ENCODE data around the gene ADAMTS18.

The ADAMTS18 gene, protein sequence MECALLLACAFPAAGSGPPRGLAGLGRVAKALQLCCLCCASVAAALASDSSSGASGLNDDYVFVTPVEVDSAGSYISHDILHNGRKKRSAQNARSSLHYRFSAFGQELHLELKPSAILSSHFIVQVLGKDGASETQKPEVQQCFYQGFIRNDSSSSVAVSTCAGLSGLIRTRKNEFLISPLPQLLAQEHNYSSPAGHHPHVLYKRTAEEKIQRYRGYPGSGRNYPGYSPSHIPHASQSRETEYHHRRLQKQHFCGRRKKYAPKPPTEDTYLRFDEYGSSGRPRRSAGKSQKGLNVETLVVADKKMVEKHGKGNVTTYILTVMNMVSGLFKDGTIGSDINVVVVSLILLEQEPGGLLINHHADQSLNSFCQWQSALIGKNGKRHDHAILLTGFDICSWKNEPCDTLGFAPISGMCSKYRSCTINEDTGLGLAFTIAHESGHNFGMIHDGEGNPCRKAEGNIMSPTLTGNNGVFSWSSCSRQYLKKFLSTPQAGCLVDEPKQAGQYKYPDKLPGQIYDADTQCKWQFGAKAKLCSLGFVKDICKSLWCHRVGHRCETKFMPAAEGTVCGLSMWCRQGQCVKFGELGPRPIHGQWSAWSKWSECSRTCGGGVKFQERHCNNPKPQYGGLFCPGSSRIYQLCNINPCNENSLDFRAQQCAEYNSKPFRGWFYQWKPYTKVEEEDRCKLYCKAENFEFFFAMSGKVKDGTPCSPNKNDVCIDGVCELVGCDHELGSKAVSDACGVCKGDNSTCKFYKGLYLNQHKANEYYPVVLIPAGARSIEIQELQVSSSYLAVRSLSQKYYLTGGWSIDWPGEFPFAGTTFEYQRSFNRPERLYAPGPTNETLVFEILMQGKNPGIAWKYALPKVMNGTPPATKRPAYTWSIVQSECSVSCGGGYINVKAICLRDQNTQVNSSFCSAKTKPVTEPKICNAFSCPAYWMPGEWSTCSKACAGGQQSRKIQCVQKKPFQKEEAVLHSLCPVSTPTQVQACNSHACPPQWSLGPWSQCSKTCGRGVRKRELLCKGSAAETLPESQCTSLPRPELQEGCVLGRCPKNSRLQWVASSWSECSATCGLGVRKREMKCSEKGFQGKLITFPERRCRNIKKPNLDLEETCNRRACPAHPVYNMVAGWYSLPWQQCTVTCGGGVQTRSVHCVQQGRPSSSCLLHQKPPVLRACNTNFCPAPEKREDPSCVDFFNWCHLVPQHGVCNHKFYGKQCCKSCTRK (N-terminal part only)

DNA sequence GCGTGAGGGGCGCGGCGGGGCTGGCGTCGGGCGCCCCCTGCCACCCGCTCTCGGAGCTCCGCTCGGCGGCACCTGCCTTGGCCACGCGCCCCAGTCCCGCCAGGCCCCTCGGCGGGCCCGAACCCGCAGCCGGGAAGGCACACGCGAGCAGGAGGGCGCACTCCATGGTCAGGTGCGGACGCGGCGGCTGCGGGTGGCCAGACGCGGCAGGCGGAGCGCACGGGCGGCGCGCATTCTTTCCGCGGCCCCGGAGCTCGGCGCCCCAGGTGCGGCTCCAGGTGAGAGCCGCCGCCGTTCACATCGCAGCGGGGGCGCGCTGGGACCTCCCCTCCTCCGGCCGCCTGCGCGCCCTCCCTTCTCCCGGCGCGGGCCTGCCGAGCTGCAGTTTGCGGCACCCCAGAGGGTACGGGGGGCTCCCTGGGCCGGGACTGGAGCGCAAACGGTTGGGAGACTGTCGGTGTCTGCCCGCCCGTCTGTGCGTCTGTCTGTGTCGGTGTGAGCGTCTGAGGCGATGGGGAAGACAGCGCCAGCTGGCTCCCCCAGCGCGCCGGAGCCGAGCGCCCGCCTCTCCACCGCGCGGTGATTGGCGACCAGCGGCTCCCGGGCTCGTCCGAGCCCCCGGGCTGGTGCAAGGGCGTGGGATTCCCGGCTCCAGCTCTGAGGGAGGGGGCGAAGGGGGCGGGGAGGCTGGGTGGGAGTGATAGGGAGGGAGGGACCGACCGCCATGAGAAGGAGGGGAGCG lies at the start of gene ADAMTS18:
Gene ADAMTS18 (minus strand): TSS at position 505 of the 742 bp plus-strand sequence. CDS start 339 bp downstream, at position 166.
- ChIA-PET POLR2A (ENCODE audit: low non-redundant PET) (no interaction called here), CTCF (no interaction called here)
- no peak within 1 kb of the TSS for H3K27ac ChIP-seq
- TF ChIP-seq, protein P1, sequence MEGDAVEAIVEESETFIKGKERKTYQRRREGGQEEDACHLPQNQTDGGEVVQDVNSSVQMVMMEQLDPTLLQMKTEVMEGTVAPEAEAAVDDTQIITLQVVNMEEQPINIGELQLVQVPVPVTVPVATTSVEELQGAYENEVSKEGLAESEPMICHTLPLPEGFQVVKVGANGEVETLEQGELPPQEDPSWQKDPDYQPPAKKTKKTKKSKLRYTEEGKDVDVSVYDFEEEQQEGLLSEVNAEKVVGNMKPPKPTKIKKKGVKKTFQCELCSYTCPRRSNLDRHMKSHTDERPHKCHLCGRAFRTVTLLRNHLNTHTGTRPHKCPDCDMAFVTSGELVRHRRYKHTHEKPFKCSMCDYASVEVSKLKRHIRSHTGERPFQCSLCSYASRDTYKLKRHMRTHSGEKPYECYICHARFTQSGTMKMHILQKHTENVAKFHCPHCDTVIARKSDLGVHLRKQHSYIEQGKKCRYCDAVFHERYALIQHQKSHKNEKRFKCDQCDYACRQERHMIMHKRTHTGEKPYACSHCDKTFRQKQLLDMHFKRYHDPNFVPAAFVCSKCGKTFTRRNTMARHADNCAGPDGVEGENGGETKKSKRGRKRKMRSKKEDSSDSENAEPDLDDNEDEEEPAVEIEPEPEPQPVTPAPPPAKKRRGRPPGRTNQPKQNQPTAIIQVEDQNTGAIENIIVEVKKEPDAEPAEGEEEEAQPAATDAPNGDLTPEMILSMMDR (conservative IDR thresholded peaks at IDR 0.05; ENCODE audit: low read depth) = no peak
- DNase-seq (ENCODE audit: low spot score) = no peak

DNA sequence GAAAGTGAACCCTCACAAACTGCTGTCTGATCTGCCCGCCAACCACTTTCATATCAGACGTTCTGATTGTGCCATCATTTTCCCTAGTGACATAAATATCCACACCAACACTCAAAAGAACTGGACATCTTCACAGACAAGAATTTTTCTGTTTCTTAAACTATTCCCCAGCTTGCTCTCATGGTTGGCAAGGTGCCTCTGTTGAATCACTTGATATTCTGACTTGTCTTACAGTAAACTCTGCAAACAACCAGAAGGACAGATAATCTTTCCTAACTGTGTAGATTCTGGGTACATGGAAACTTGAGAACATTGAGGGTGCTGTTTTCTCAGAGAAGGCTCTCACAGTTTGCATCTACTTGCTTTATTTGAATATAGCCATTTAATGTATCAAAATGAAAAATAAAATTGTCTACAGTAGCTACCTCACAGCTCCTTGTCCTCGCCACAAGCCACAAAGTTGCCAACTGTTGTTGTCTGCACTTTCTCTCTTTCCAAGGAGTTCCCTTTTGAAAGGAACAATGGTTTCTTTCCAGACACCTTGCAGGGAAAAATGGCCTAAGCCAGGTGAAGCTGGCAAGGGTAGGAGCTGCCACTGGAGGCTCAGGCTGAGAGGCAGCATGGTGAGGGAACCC lies 46.0 kb upstream of the ADAMTS18 start:
- H3K27ac ChIP-seq = no peak overlapping the region
- no peak for DNase-seq (ENCODE audit: low spot score)
- TF ChIP-seq, protein P1 (conservative IDR thresholded peaks at IDR 0.05; ENCODE audit: low read depth) = no peak
- ChIA-PET POLR2A (ENCODE audit: low non-redundant PET) (no interaction called here), CTCF (interaction anchor here (1.1 kb wide), 1 partner anchor 245 kb away, joined by 4 read pairs; no protein-coding TSS in a partner anchor)

DNA sequence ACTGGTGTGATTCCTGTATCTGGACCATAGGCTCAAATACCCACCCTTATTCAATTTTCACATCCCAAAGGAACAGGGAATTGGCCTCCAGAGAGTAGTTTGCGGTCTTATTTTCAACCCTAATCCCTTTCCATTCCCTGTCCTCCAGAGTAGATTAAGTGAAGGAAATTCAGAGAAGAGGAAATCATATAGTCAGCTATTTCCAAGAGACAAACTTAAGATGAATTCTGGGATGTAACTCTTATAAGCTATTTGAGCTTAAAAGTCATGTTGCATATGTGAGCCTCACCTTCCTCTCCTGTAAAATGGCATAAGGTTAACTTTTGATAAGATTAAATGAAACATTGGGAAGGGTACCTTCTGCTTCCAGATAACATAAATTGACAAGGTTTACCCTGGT lies 37.4 kb upstream of the ADAMTS18 start:
- CTCF ChIA-PET = no interaction called here
- POLR2A ChIA-PET (ENCODE audit: low non-redundant PET) = no interaction called here
- TF ChIP-seq, protein P1 (conservative IDR thresholded peaks at IDR 0.05; ENCODE audit: low read depth) = no peak
- no peak overlapping the region for H3K27ac ChIP-seq
- DNase-seq (ENCODE audit: low spot score) = no peak

DNA sequence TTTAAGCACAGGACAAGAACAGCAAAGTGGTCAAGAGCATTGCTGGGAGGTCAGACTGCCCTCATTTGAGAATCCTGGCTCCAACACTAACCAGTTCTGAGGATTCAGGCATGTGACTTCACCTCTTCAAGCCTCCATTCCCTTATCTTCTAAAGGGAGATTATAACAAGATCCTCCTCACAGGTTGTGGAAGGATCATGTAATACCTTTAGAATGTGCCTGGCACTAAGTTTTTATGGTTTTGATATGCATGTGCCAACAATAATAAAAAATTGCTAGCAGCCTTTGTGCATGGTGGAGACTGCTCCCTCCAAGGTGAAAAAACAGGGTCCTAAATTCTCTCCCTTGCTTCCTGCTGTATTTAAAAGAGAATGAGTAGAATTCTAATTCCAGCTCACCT lies 36.0 kb upstream of the ADAMTS18 start:
- H3K27ac ChIP-seq = no peak overlapping the region
- ChIA-PET CTCF (no interaction called here), POLR2A (ENCODE audit: low non-redundant PET) (no interaction called here)
- TF ChIP-seq, protein P1 (conservative IDR thresholded peaks at IDR 0.05; ENCODE audit: low read depth) = no peak
- no peak for DNase-seq (ENCODE audit: low spot score)

DNA sequence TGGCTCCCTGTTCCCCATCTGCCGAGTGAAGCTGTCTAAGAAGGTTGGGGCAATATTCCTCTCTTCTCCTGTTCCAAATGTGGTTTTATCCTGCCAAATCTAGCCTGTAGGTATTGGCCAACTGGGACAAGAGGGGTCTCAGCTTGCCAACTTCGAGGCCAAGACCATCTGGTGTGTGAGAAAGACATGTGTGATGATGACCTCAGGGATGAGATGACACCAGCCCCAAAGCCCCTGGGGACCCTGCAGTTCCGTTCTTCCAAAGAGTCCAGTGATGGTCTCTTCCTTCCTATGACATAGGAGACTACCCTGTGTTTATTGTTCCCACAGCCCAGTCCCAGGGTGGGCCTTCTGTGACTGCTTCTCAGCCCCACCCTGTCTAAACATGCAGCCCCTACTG lies 34.8 kb upstream of the ADAMTS18 start:
- TF ChIP-seq, protein P1 (conservative IDR thresholded peaks at IDR 0.05; ENCODE audit: low read depth) = no peak
- DNase-seq (ENCODE audit: low spot score) = no peak
- ChIA-PET CTCF (no interaction called here), POLR2A (ENCODE audit: low non-redundant PET) (no interaction called here)
- no peak overlapping the region for H3K27ac ChIP-seq

All from RWPE1 (cell line).